HG03354 (cell line): ENCODE measurements around the gene SORCS2.

Experiments
- ATAC-seq: cut with Tn5 transposase; IDR thresholded peaks from one replicate; pipeline ENCODE4 v1.9.1; 2021; ENCODE audit warnings: mild to moderate bottlenecking; ENCODE audit not compliant: unreplicated experiment, poor library complexity, severe bottlenecking

SORCS2 gene

DNA sequence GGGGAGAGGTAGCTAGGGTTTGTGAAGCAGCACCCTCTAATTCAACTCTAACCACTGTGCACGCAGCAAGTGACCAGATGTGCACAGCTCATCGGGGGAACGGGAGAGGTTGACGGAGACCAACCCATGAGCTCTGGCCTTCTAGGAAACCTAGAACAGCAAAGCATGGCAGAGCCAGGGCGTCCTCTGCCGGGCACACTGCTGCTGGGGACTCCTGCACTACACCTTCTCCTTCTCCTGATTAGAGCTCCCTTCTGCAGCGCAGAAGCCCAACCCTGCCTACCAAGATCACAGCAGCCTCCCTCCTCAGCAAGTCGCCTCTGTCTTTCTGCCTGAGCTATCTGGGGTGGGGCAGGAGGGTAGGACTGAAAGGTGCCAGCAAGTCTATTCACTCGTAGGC, 494.7 kb downstream of the SORCS2 start:
- no peak for ATAC-seq

DNA sequence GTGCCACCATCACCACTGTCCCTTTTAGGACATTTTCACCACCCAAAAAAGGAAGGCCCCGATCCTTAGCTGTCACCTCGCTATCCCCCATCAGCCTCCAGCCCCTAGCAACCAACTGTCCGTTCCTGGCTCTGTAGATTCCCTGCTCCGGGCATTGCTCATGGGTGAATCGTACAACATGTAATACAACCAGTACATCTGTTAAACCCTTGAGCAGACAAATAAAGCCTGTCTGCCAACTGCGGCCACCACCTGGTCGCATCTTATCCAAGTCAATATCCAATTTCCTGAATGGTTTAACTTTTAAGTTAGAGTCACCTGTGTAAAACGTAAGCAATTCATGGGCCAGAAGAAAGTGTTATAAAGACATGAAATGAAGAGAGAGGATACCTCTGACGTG, 495.5 kb downstream of the SORCS2 start:
- ATAC-seq: no peak

DNA sequence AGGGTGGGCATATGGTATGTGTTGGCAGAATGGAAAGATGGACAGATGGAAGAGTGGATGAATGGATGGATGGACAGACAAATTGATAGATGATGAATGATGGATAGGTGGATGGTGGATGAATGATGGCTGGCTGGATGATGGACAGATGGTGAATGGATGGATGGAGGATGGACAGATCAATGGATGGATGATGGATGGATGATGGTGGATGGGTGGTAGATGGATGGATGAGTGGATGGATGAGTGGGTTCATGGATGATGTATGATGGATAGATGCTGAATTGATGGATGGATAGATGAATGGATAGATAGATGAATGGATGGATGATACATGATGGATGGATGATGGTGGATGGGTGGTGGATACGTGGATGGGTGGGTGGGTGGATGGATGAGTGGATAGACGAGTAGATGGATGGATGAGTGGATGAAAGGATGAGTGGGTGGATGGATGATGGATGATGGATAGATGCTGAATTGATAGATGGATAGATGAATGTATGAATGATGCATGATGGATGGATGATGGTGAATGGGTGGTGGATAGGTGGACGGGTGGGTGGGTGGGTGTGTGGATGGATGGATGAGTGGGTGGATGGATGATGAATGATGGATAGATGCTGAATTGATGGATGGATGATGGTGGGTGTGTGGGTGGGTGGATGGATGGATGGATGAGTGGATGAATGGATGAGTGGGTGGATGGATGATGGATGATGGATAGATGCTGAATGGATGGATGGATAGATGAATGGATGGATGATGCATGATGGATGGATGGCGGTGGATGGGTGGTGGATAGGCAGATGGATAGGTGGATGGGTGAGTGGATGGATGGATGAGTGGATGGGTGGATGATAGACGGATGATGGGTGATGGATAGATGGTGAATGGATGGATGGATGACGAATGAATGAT, 497.7 kb downstream of the SORCS2 start:
- ATAC-seq: no peak

DNA sequence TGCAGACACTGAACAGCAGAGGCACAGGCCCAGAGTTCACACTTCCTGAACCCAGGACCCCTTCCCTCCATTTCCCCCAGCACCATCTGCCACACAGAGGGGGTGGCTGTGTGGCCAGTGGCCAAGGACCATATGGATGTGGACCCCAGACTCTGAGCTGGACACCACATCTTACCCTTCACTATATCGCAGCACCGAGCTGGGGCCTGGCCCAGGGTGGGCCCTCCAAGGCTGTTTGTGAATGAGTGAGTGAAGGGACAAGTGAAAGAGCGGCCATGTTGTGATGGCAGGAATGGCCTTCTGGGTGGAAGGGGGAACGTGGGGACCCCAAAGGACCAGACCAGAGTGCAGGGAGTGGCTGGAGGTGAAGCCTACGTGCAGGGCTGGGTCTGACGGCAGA, 498.7 kb downstream of the SORCS2 start:
- no peak for ATAC-seq

DNA sequence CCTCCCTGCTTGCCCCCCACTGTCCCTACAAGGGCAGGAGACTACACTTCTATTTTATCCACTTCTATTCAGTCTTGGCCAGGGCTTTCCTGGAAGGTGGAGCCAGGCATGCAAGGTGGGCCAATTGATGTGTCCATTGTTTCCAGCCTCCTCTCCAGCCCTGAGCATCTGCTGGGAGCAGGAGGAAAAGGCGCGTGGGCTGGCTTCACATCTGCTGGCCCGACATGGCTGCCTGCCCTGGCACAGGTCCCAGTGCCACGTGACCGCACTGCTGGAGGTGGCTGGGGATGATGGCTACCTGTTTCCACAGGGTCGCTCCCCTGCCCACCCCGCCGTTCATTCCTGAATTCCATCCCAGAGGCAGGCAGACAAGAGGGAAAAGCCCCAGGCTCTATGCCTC, 499.6 kb downstream of the SORCS2 start:
- no peak for ATAC-seq

DNA sequence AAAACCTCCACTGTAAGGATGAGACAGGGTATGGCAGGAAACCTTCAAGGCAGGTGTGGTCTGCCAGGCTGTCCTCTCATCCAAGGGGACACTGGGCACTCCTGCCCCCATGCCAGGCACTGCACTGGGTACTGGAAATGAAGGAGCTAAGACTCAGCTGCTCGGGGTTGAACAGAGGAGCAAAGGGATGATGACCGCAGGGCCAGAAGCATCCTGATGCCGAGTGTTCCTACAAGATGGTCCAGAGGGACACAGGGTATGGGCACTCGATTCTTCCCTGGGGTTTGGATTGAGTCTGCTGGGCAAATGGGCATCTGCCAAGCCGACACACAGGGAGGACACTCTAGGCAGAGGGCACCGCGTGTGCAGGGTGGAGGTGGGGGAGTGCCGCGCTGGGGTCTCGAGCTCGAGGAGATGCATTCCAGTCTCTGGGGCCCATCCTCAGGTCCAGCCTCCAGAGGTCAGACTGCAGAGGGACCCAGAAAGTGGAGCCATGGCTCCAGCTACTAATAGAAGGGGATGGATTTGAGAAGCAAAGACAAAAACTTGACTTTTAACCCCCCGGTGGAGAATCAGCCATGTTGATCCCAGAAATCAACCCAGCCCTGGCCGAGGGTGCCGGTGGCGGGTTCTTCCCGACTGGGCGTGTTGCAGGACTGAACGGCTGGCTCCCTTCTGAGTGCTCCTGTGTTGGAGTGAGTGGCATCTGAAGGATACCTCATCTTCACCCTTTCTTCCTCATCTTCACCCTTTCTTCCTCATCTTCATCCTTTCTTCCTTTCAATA, 500.3 kb downstream of the SORCS2 start:
- ATAC-seq: no peak

DNA sequence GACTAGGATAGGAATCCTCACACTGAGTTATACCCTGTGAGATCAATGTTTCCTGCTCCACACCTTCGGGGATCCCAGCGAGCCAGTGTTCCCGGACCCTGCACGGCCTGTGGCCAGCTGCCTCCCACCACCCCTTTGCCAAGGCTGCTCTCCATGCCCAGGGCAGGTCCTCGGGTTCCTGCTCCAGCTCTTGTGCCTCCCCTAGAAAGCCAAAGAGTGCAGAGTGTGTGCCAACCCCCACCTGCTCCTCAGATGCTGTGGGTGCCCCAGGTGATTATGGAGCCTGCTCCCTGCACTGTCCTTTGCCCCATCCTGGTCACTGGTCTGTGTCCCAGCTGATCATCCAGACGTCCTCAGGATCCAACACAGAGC, 500.9 kb downstream of the SORCS2 start:
- no peak for ATAC-seq

DNA sequence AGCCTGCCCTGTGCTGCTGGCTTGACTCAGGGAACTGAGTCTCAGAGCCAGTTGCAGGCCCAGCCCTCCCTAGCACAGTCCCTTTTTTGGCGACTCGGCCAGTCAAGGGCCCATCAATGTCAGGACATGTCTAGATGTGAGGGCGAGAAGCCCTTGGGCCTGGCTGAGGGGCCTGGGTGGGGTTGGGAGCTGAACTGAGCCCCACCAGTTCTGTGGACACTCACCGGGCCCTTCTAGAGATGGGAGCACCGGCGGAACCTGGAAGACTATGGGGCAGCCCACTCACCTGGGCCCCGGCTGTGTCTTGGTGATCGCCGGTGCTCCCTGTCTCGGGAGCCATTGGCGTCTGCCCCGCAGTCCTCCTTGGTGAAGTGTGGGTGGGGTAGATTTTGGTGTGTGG, 501.4 kb downstream of the SORCS2 start:
- no peak for ATAC-seq

DNA sequence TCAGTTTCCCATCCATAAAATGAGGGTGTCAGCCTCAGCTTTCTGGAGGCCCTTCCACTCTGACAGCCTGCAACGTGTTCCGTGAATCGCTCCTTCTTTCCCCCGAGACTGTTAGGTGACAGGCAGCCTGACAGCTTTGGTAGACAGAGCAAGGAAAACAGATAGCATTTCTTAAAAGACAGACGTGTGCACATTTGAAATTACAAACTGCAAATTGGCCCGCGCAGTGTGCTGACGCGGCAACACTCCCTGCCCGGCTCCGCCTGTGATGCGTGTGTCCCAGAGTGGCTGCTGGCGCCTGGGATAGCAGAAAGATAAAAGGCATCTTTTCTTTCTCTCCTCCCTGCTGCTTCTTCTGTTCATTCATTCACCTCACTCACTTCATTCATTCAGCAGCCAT, 502.0 kb downstream of the SORCS2 start:
- no peak for ATAC-seq

DNA sequence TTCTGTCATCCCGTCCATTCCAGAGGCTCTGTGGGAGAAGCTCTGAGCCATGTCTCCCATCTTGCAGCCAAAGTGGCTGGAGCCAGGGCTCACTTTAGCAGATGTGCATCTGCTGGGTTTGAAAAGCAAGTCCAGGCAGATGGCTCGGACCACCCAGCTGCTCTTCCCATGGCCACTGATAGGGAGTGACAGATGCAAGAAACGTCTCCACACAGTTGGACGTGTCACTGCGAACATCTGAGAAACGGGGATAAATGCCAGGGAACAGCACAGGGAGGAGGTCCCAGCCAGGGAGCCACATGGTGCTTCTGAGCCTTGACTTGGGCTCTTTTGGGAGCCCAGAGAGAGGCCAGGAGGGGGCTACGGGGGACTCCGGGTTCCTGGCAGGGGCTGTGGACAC, 505.0 kb downstream of the SORCS2 start:
- no peak for ATAC-seq

DNA sequence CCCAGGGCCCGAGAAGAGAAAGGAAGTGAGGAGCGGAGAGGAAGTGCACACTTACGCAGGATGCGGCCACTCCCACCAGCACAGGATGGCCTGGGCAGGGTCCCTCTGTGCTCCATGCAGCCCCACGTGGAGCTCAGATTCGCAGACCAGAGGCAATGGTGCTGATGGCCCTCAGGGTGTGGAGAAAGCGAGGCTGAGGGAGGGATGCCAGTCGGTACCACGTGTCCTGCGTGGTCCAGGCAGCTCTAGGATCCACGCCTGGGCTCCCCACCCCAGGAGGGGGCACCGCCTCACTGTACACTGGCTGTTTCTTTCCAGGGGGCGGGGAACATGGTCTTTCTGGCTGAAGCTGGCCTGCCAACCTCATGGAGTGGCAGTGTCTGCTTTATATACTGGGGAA, 505.5 kb downstream of the SORCS2 start:
- ATAC-seq: no peak

DNA sequence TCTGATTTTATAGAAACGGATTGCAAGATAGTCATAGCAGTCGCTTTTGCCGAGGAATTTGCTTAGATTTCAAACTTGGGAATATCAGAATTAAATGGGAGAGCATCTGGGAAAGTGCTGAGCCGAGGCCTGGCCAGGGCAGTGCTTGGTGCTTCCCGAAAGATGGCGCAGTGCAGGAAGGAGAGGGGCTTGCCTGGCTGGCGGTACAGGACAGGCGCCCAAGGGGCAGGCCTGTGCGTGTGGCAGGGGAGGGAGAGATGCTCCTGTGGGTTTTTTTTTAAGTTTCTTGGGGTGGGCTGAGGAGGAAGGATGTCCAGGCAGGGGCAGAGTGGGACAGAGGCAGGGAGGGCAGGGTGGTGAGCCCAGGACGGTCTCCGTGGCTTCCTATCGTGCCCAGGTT, 506.2 kb downstream of the SORCS2 start:
- ATAC-seq: no peak

DNA sequence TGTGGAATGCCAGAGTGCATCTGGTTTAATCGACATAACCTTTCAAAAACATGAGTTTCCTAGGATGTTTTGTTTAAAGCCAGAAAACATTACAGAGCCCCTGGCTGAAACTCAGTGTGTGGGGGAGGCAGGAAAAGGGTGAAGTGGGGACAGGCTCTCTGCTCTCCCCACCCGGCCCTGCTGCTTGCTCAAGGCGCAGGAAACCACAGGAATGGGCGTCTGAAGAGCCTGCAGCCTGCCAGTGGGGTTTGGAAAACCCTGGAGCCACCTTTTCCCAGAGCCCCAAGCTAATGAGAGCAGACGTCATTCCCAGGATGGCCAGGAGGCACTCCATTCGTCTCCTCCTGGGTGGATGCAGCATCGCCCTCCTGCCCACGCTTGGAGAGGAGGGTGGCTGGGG, 506.7 kb downstream of the SORCS2 start:
- ATAC-seq: no peak

DNA sequence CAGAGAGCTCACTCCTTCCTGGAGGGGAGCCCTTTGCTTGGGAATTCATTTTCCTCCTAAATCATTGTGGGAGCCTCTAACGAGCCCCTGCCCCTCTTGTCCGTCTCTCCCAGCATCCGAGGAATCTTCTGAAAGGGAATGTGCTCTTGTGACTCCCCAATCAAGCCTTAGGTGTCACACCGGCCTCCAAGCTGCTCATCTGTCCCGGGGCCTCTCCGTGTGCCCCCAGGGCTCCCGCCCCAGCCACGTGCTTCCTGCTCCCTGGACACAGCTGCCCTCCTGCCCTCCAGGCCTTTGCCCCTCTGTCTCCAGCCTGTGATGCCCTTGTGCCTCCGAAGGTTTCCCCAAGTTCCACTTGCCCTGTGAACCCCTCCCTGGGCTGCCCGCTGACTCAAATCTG, 507.5 kb downstream of the SORCS2 start:
- ATAC-seq: no peak

DNA sequence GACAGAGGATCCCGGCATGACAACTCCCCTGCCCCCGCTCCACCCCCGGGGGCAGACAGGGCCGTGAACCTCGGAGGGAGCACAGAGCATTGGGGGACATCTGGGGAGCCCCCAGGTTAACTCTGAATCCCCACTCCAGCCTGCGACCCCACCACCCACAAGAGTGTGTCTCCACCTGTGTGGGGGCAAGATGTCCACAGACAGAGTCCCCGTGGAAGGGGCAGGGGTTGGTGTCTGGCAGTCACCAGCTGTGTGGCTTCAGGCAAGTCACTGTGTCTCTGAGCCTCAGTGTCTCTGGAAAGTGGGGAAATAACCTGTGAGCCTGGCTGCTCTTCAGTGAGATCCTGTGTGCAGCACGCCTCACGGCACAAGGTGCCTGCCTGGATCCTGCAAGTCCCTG, 508.3 kb downstream of the SORCS2 start:
- no peak for ATAC-seq

DNA sequence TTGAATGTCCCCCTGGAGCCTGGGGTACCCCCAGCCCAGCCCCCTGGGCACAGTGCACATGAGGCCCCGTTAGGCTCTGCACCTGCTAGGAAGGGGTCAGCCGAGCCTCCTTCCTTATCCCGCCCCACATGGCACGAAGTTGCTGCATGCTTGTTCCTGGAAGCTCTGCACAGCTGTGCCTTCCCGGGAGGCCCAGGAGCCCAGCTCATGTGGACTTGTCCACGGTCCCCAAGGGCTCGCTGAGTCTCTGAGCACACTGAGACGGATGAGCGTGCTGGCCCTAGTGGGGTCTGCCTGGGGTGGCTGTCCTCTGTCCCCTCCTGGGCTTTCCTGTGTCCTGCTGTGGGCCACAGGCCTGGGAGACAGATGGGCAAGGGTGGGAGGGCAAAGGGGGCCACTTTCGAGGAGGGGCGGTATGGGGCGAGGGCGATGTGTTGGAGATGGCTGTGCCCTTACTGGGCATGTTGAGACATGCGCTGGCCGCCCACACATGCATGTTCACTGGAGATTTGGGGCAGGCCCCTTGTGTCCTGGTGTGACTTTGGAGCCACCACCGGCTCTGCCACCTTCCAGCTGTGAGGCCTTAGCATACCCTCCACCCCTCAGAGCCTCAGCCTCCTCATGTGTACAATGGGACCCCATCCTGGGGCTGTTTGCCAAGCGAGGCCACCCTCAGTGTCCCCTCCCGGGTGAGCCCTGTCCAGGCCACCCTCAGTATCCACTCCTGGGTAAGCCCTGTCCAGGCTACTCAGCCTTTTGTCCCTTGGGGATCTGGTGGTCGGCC, 509.7 kb downstream of the SORCS2 start:
- no peak for ATAC-seq

DNA sequence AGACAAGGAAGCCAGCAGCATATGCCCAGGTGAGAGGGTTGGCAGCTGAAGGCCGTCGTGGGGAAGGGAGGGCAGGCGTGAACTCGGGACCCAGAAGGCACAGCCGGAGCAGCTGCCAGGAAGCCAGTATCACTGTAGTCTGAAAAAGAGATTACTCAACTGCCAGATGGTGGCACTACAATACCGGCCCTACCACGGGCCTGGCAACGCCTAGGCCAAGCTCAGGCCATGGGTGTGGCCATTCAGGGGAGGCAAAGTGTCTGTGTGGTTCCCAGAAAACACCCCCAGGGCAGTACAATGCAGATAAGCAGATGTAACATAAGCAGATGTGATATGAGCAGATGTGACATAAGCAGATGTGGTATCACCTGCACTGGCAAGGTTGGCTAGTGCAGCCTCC, 511.4 kb downstream of the SORCS2 start:
- ATAC-seq: no peak

DNA sequence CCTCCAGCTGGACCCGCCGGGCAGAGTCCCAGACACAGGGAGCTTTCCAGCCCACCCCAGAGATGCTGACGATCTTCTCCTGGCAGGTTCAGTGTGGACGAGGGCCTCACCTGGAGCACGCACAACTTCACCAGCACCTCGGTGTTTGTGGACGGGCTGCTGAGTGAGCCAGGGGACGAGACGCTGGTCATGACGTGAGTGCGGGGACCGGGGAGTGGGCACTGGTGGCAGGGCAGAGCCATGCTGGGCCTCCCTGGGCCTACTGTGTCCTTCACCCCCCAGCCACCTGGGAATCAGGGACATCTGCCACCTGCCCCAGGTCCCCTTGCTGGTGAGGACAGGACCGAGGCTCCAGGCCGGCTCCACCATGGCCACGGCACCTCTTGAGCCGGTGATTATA, 511.8 kb downstream of the SORCS2 start:
- ATAC-seq: no peak

DNA sequence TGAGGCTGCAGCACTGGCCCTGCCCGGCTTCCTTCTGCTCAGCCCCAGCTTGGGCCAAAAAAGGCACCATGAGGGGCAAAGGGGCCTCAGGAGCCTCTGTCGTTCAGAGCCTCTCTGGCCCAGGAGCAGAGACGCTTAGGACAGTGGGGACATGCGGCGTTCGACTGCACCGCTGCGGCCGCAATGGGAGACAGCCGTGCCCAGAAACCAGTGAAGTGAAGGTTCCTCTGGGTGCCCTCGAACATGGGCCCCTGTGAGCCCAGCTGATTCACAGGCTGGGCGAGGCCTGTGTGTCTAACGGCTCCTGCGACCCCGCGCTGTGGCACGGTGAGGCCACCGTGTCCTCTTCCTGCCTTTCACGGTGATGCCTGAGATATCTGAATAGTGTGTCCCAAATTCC, 512.3 kb downstream of the SORCS2 start:
- ATAC-seq: no peak

DNA sequence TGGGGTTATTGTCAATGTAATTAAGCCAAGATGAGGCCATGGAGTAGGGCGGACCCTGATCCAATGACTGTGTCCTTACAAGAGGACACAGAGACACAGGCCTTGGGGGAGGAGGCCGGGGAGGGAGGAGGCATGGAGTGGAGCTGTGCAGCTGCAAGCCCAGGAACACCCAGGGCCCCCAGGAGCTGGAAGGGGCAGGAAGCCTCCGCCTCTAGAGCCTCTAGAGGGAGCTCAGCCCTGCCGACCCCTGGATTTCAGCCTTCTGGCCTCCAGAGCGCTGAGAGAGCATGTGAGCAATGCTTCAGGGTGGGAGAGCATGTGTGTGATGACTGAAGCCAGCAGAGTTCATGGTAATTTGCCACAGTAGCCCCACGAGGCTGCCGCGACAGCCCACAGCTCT, 512.7 kb downstream of the SORCS2 start:
- no peak for ATAC-seq
